ENCODE measurements around the gene GPR87.

GPR87 gene

DNA sequence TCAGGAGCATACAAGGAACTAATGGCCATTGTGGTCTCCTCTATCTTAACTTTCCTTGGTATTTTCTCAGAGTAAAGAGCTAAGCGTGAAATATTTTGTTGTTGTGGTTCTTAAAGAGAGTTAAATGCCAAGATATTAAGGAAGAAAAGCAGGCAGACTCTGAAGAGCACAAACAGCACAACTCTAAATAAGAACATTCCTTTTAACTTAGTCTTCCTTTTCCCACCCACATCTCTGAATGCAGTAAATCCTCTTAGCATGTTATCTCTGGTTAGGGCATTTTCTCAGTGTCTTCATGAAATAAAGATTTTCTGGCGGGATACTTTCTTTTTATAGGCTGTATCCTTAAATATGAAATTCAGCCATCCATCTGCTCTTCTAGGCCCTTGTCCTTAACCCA lies 1.5 kb downstream of the GPR87 start:
- TF ChIP-seq, protein P1, sequence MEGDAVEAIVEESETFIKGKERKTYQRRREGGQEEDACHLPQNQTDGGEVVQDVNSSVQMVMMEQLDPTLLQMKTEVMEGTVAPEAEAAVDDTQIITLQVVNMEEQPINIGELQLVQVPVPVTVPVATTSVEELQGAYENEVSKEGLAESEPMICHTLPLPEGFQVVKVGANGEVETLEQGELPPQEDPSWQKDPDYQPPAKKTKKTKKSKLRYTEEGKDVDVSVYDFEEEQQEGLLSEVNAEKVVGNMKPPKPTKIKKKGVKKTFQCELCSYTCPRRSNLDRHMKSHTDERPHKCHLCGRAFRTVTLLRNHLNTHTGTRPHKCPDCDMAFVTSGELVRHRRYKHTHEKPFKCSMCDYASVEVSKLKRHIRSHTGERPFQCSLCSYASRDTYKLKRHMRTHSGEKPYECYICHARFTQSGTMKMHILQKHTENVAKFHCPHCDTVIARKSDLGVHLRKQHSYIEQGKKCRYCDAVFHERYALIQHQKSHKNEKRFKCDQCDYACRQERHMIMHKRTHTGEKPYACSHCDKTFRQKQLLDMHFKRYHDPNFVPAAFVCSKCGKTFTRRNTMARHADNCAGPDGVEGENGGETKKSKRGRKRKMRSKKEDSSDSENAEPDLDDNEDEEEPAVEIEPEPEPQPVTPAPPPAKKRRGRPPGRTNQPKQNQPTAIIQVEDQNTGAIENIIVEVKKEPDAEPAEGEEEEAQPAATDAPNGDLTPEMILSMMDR (IDR thresholded peaks at IDR 0.05): no peak

DNA sequence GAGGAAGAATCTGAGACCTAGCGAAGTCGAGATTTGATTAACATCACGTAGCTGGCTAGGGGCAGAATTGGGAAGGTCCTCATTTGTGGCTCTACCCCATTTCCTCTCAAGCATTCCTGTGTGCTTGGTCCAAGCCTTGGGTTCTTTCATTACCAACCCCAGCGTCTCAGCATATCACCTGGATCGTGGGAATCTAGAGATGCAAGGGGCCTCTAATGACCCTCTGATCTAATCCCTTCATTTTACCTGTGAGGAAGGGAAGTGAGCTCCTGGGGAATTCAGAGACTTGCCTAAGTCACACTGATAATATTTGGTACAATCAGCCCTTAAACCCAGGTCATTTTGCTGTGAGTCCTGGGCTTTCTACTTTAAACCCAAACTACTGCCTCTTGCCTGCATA lies 2.0 kb downstream of the GPR87 start:
- TF ChIP-seq, protein P1 (IDR thresholded peaks at IDR 0.05): no peak

DNA sequence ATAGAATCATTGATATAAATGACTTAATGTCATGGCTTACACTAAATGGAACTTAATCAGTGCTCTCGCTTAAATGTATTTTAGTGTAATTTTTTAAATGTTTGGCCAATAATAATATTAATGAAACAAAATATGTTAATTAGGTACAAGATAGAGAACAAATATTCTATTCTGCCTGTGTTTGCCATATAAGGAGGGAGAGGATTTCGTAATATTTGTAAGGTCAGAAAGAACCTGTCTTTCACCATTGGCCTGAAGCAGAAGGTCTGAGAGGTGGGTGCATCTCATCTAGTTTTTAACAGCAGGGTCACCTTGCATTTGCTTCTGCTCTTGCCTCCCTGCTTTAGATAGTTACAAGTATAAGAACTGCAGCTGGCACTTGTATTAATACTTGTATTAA lies 2.5 kb downstream of the GPR87 start:
- TF ChIP-seq, protein P1 (IDR thresholded peaks at IDR 0.05): no peak

DNA sequence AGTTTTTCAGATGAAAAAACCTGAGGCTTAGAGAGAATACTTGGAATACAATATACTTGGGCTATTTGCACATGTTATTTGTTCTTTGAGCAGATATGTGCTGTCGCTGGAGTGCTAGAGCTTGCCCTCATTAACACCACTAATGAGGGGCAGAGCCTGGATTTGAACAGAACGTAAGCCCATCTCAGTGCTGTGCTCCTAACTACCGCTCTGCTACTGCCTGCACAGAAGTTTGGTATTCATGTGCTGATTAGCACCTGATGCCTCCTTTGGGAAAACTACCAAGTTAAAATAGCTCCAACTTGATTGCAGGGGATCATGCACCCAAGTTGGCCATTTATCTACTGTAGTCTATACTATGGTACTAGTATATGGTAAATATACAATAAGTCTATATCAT lies 3.6 kb downstream of the GPR87 start:
- TF ChIP-seq, protein P1 (IDR thresholded peaks at IDR 0.05): no peak

DNA sequence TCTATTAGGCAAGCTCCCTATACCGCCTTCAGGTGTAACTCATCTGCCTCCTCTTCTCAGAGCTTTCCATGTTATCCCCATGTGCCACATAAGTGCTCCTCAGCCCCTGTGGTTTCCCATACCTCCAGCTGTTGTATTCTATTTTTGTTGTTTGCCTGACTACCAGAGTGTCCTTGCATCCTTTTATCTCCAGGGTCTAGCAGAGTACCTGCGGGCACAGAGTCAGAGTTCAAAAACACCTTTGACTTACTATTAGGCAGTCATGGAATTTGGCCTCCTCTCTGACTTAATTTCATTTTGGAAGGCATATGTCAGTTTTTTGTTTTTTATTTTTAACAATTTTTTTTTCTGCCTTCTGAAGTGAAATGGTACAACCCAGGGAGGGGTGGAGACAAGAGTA lies 7.1 kb downstream of the GPR87 start:
- TF ChIP-seq, protein P1 (IDR thresholded peaks at IDR 0.05): no peak

DNA sequence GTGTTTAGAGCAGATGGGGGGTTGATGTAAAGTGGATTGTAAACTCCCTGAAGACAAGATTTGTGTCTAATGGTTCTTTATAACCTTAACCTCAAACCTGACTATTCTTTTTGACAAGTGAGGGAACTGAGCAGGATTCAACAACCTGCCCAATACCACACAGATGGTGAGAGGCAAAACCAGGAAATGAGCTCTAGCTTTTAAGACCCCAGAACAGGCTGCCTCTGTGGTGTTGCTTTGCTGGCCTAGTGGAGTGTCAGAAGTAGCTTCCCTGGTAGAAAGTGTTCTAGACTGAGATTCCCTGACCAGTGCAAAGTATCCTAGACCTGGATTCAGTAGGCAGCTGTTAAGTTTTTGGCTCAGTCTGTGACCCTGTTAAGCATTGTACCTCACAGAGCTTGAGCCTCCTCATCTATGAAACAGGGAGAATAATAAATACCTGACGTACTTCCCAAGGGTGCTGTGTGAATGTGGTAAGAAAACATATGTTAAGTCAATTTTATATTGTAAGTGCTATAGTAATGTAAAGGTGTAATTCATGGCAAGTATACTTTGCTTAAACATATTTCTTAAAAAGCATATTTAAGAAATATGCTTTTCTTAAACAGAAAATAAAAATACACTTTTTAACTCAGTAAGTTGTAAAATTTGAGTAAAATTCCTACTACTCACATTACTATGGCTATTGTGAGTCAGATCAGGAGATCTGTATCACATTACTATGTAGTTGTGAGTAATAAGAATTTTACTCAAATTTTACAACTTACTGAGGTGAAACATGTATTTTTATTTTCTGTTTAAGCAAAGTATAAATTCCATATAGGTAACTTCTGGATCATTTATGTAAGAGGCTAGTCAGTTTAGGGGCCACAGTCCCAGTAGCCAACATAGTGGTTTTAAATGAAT lies 8.8 kb downstream of the GPR87 start:
- TF ChIP-seq, protein P1 (IDR thresholded peaks at IDR 0.05): no peak

DNA sequence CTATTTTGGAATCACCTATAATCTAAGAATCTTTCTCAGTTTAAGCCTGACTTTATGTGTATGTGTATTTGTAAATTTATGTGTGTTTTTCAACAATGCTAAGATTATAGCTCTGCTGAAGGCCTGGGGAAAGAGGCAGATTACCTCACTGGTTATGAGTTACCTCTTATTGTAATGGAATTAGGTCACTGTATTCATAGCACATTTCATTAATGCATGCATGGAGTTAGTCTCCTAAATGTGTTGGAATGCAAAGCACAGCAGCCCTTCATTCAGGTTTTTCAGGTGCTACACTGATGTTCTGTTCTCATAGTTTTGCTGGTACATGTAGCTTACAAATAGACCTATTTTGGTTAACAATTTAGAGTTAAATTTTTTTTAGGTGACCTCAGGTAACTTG lies 9.5 kb downstream of the GPR87 start:
- TF ChIP-seq, protein P1 (IDR thresholded peaks at IDR 0.05): no peak
